Fibroblast of lung (primary cell): Measurements from ENCODE around the gene ST6GALNAC2. TPM values are rescaled to one million over a fixed set of nuclear protein-coding genes. Genes with fewer than 3 reads are reported as not detected.
"Not testable (repeated sequence)": the region's sequence is repeated elsewhere in the genome, so short reads cannot be mapped to it uniquely, and the experiment has no call there.

Source experiments
- DNase-seq, 2 donors: peaks; one replicate each; pipeline versions ENCODE4 v3.0.0 to v3.0.0-alpha.2; 2010; ENCODE audit warnings: low read depth in 2 of 2
- H2AFZ ChIP-seq: 2 replicates; pipeline ENCODE4 v1.5.1; 2012; ENCODE audit warnings: low read length, control low read depth, inconsistent platforms
- H3K27ac ChIP-seq: 2 replicates; pipeline ENCODE4 v1.5.1; 2011; ENCODE audit warnings: low read length, control low read depth; ENCODE audit not compliant: insufficient read depth
- H3K27me3 ChIP-seq: 2 replicates; pipeline ENCODE4 v1.5.1; 2011; ENCODE audit warnings: mild to moderate bottlenecking, low read length; ENCODE audit not compliant: control insufficient read depth, insufficient read depth
- H3K36me3 ChIP-seq: 2 replicates; pipeline ENCODE4 v1.5.1; 2011; ENCODE audit warnings: low read length; ENCODE audit not compliant: control insufficient read depth, insufficient read depth
- H3K4me1 ChIP-seq: 2 replicates; pipeline ENCODE4 v1.5.1; 2011; ENCODE audit warnings: low read length; ENCODE audit not compliant: control insufficient read depth, insufficient read depth; ENCODE audit errors: extremely low read depth
- H3K4me2 ChIP-seq: 2 replicates; pipeline ENCODE4 v1.5.1; 2011; ENCODE audit warnings: low read length, control low read depth; ENCODE audit not compliant: insufficient read depth; ENCODE audit errors: extremely low read depth
- H3K4me3 ChIP-seq, 4 experiments: fragments of 200-600 bp in 1 of 4; sonication (generic) in 1 of 4; replicated peaks in 1 of 4; 2 replicates each; pipeline ENCODE4 v1.5.1; 2011 to 2016; ENCODE audit warnings: low read length in 4 of 4, low read depth in 3 of 4, mild to moderate bottlenecking in 3 of 4, control low read depth in 2 of 4, inconsistent platforms in 1 of 4, mixed read lengths in 1 of 4; ENCODE audit not compliant: insufficient read depth in 1 of 4; ENCODE audit errors: control extremely low read depth in 1 of 4
- H3K79me2 ChIP-seq: 2 replicates; pipeline ENCODE4 v1.5.1; 2012; ENCODE audit warnings: mild to moderate bottlenecking, low read length, inconsistent platforms; ENCODE audit not compliant: control insufficient read depth, insufficient read depth
- H3K9ac ChIP-seq: 2 replicates; pipeline ENCODE4 v1.5.1; 2011; ENCODE audit warnings: mild to moderate bottlenecking, low read length, control low read depth; ENCODE audit not compliant: insufficient read depth
- H3K9me3 ChIP-seq: 2 replicates; pipeline ENCODE4 v1.5.1; 2012; ENCODE audit warnings: low read depth, low read length; ENCODE audit not compliant: control insufficient read depth, insufficient read depth
- H4K20me1 ChIP-seq: 2 replicates; pipeline ENCODE4 v1.5.1; 2011; ENCODE audit warnings: low read length; ENCODE audit not compliant: control insufficient read depth, insufficient read depth; ENCODE audit errors: extremely low read depth
- EZH2 ChIP-seq: IDR thresholded peaks from 2 replicates; pipeline ENCODE4 v1.5.1; 2012; ENCODE audit warnings: low read length, control low read depth, mild to moderate bottlenecking; ENCODE audit errors: missing control alignments
- polyA plus RNA-seq, 2 donors: library from polyadenylated mRNA; depleted of rRNA in 1 of 2; stranded (reverse) in 1 of 2; unstranded in 1 of 2; fragments of >200 nt; gene quantifications; 2 replicates each; pipeline ENCODE4 v1.2.1, GENCODE V29; 2011 to 2012; ENCODE audit warnings: missing spikeins in 1 of 2
- total RNA-seq: library from RNA; depleted of rRNA; stranded (reverse); fragments of >200 nt; gene quantifications from 2 replicates; pipeline ENCODE4 v1.2.1, GENCODE V29; 2014
- TF ChIP-seq, protein P1 (sequence below), 2 donors: IDR thresholded peaks in 1 of 2; conservative IDR thresholded peaks in 1 of 2; 1 replicate in 1 of 2; 2 replicates in 1 of 2; pipeline ENCODE4 v1.5.1; 2011 to 2012; ENCODE audit warnings: low read length in 2 of 2, control low read depth in 1 of 2, inconsistent platforms in 1 of 2, low read depth in 1 of 2, mild to moderate bottlenecking in 1 of 2

ST6GALNAC2 gene
- total and polyA plus RNA-seq, 2 donors (not counting 1 experiment from before 2014, with no cell fraction given): 0.42 to 0.83 TPM

GRCh38 chr17:76617838-76618237 is 32.2 kb upstream of the ST6GALNAC2 start:
- Histone ChIP-seq H3K4me3 (no peak overlapping the region), H3K27ac (no peak overlapping the region), H3K36me3 (no peaks in the 10 kb centered on the region)

GRCh38 chr17:76614912-76615617 is 29.4 kb upstream of the ST6GALNAC2 start:
- no peak for DNase-seq
- no peak overlapping the region for H3K9ac ChIP-seq
- no peaks in the 10 kb centered on the region for H4K20me1 ChIP-seq
- H3K36me3 ChIP-seq: no peaks in the 10 kb centered on the region
- no peaks in the 10 kb centered on the region for H3K27me3 ChIP-seq
- no peak overlapping the region for H2AFZ ChIP-seq
- no peaks in the 10 kb centered on the region for H3K79me2 ChIP-seq
- H3K9me3 ChIP-seq: no peaks in the 10 kb centered on the region
- TF ChIP-seq, protein P1, sequence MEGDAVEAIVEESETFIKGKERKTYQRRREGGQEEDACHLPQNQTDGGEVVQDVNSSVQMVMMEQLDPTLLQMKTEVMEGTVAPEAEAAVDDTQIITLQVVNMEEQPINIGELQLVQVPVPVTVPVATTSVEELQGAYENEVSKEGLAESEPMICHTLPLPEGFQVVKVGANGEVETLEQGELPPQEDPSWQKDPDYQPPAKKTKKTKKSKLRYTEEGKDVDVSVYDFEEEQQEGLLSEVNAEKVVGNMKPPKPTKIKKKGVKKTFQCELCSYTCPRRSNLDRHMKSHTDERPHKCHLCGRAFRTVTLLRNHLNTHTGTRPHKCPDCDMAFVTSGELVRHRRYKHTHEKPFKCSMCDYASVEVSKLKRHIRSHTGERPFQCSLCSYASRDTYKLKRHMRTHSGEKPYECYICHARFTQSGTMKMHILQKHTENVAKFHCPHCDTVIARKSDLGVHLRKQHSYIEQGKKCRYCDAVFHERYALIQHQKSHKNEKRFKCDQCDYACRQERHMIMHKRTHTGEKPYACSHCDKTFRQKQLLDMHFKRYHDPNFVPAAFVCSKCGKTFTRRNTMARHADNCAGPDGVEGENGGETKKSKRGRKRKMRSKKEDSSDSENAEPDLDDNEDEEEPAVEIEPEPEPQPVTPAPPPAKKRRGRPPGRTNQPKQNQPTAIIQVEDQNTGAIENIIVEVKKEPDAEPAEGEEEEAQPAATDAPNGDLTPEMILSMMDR (conservative IDR thresholded peaks at IDR 0.05 in 1 of 2, IDR thresholded peaks at IDR 0.05 in 1 of 2; ENCODE audit: low read depth in 1 of 2, low read length in 2 of 2): no peak
- no peak overlapping the region for H3K27ac ChIP-seq
- H3K4me1 ChIP-seq: no peaks in the 10 kb centered on the region
- H3K4me2 ChIP-seq: no peak overlapping the region
- H3K4me3 ChIP-seq: no peak overlapping the region

More at GRCh38 chr17:76617838-76618237, 32.2 kb upstream of the ST6GALNAC2 start:
- H3K9ac ChIP-seq: no peak overlapping the region
- no peak for DNase-seq
- TF ChIP-seq, protein P1 (conservative IDR thresholded peaks at IDR 0.05 in 1 of 2, IDR thresholded peaks at IDR 0.05 in 1 of 2; ENCODE audit: low read depth in 1 of 2, low read length in 2 of 2): no peak
- no peak for TF ChIP-seq EZH2
- H2AFZ ChIP-seq: no peak overlapping the region
- H3K79me2 ChIP-seq: no peaks in the 10 kb centered on the region
- H3K9me3 ChIP-seq: no peaks in the 10 kb centered on the region
- no peaks in the 10 kb centered on the region for H3K27me3 ChIP-seq
- no peak overlapping the region for H3K4me2 ChIP-seq
- no peaks in the 10 kb centered on the region for H4K20me1 ChIP-seq
- no peaks in the 10 kb centered on the region for H3K4me1 ChIP-seq

DNA sequence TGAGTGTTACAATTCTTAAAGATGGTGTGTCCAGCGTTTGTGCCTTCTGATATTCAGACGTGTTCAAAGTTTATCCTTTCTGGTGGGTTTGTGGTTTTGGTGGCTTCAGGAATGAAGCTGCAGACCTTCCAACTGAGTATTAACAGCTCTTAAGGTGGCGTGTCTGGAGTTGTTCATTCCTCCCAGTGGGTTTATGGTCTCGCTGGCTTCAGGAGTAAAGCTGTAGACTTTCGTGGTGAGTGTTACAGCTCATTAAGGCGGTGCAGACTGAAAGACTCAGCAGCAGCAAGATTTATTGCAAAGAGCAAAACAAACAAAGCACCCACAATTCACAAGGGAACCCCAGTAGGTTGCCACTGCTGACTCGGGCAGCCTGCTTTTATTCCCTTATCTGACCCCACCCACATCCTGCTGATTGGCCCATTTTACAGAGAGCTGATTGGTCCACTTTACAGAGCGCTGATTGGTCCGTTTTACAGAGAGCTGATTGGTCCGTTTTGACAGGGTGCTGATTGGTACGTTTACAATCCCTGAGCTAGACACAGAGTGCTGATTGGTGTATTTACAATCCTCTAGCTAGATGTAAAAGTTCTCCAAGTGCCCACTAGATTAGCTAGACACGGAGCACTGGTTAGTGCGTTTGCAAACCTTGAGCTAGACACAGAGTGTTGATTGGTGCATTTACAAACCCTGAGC is 28.6 kb upstream of the ST6GALNAC2 start:
- H3K27ac ChIP-seq, H3K36me3 ChIP-seq, H3K4me3 ChIP-seq, H3K79me2 ChIP-seq, H2AFZ ChIP-seq, H3K4me2 ChIP-seq, H3K9ac ChIP-seq, H4K20me1 ChIP-seq, H3K9me3 ChIP-seq, H3K27me3 ChIP-seq, H3K4me1 ChIP-seq: not testable (repeated sequence)
- DNase-seq: peak in 1 of 2 donors; percentile 13
